GM18517 (cell line): Measurements from ENCODE around the gene PLXNB1.

ENCODE experiments used
- ATAC-seq: cut with Tn5 transposase; IDR thresholded peaks from one replicate; pipeline ENCODE4 v1.9.1; 2021; ENCODE audit warnings: mild to moderate bottlenecking, moderate library complexity; ENCODE audit not compliant: unreplicated experiment

Gene PLXNB1

DNA sequence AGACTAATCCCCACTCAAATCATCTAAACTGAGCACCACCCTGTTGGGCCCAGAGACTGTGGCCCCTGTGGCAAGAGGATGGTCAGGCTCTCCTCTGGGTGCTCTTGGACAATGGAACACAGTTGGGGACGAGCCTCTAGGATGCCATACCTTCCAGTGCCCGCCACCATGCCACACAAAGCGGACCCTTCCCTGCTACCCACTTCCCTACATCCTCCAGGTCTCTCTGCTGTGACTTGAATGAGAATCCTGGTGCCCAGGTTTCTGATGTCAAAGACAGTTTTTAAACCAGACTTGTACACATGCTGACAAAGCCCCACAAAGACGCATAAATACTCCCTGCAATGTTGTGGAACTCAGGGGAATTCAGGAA lies 5.3 kb upstream of the PLXNB1 start:
- no peak for ATAC-seq

- ATAC-seq, result no peak
These were observed 4.8 kb upstream of the PLXNB1 start for GRCh38 chr3:48434591-48435222.

GRCh38 chr3:48433472-48434118 lies 3.7 kb upstream of the PLXNB1 start:
- ATAC-seq, result no peak

GRCh38 chr3:48432411-48433371 lies 2.8 kb upstream of the PLXNB1 start:
- no peak for ATAC-seq

DNA sequence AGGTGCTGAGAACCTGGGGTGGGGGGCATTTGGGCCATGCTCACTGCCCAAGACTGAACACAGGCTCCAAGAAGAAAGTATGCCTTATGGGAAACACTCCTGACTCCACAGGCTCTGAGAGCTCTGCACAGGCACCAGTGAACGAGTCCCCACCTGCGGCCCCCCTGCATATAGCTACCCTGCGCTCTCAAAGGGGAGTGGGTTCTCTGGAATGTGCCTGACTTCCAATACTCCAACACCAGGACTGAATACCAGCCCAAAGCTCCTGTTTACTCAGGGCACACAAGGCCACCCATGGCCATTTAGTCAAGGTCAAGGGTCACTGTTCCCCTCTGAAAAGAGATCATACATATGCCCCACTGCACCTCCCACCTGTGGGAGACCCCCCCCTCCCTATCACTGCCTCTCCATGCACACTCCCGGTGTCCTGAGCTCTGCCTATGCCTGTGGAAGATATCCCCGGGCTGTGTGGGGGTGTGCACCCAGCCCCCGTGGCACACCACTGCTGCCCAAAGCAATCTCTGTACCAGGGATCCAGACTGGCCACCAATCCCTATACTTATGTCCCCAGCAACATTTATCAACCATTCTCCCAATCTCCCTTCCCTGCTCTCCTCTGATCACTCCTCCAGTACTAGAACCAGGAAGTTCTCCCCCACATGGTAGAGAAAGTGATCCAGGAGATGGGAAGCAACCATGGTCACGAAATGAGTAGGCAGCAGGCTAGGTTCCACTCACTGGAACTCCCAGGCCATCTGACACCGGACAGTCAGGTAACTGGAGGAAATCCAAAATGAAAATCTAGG lies 1.5 kb upstream of the PLXNB1 start:
- no peak for ATAC-seq

DNA sequence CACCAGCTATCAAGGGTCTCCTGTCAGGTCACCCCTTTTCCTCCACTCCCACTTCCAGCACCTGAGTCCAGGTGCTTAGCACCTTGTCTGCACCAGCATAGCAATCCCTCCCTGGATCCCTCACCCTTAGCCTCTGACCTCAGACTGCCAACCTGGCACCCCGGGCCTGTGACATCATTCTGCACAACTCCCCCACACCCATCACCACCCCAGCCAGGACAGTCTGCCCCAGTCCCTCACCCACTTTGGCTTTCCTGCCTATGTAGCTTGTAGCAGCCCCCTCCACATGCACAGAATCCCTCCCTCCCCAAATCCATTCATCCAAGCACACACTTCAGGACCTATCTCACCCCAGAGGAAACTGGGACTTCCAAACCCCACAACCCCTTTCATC lies 819 bp upstream of the PLXNB1 start:
- no peak for ATAC-seq

GRCh38 chr3:48429317-48429959 lies 448 bp downstream of the PLXNB1 start:
- ATAC-seq, result no peak

- no peak for ATAC-seq
These were observed 1.1 kb downstream of the PLXNB1 start for GRCh38 chr3:48428572-48429316.

GRCh38 chr3:48428088-48428571 lies 1.8 kb downstream of the PLXNB1 start:
- ATAC-seq, result no peak

DNA sequence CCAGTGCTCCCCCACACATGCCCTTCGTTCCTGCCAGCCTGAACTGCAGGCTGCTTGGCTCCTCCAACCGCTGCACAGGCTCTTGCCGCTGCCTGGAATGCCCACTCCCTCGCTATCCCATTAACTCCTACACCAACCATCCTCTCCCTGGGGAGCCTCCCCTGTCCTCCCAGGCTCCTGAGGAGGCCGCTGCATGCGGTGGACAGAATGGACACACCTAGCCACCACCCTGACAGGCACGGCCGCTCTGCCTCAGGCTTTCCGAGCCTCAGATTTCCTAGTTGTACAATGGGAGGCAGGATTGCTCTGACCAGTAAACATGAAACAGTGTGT lies 2.3 kb downstream of the PLXNB1 start:
- ATAC-seq, result no peak

- no peak for ATAC-seq
These were observed 2.8 kb downstream of the PLXNB1 start for GRCh38 chr3:48426944-48427629.

GRCh38 chr3:48426401-48426909 lies 3.4 kb downstream of the PLXNB1 start:
- ATAC-seq, result no peak

- no peak for ATAC-seq
These were observed 4.5 kb downstream of the PLXNB1 start for GRCh38 chr3:48425281-48425812.

GRCh38 chr3:48423883-48424695 lies 5.8 kb downstream of the PLXNB1 start:
- ATAC-seq, result no peak

DNA sequence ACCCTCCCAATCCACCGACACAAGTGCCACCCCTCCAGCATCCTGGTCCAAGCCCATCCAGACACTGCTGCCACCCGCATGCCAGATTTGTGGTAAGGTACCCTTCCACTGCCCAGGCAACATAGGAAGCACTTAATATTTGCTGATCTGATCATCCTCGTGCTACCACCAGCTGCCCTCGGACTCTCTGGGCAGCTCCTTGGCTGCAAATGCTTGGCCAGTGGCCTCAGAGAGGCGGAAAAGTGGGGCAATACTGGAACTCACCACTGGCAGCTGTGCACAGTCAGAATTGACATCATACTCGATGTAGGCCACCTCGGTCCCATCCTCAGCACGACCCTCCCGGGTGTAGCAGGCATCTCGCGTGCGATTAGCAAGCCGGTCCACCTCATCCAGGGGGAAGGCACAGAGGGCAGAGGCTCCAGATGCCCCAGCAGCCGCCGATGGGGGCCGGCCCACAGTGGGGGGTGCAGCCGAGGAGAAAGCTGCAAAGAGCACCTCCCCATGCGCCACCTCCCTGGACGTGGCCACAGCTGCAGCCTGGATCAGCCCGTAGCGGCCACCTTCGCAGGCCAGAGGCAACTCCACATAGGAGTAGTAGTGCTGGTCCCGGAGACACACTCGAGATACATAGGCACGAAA lies 6.5 kb downstream of the PLXNB1 start:
- no peak for ATAC-seq

DNA sequence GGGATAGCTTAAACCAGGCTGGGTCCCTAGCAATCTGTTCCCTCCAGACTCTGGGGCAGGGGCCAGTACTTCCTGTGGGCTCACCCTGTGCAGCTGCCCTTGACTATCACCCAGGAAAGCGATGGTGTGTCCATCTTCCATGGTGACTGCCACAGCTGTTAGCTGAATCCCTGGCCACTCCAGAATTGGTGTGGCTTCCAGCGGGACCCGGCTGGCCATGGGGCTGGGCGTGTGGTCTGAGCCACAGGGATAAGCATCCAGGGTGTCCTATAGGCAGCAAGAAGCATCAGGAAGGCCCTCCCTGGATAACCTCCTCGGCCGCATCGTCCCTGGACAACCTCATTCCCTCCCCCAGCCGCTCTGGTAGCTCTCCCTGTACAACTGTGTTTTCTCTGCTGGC lies 7.2 kb downstream of the PLXNB1 start:
- ATAC-seq, result no peak

DNA sequence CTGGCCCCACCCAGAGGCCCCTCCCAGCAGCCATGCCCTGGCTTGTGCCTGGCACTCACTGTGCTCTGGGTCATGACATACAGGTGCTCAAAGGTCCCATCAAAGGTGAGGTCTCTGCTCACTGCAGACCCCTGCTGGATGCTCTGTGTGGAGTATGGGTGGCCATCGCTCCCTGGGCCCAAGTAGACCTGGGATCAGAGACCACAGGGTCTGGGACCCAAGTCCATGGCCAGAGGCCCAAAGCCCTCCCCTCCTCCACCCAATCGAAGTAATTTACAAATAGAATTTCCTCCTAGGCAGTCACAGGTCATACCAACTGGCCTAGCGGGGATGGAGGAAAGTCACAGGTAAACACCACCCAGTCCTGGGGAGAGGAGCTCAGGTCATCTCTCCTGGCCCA lies 7.6 kb downstream of the PLXNB1 start:
- no peak for ATAC-seq
